ENCODE results near the gene TMEM175.

DNA sequence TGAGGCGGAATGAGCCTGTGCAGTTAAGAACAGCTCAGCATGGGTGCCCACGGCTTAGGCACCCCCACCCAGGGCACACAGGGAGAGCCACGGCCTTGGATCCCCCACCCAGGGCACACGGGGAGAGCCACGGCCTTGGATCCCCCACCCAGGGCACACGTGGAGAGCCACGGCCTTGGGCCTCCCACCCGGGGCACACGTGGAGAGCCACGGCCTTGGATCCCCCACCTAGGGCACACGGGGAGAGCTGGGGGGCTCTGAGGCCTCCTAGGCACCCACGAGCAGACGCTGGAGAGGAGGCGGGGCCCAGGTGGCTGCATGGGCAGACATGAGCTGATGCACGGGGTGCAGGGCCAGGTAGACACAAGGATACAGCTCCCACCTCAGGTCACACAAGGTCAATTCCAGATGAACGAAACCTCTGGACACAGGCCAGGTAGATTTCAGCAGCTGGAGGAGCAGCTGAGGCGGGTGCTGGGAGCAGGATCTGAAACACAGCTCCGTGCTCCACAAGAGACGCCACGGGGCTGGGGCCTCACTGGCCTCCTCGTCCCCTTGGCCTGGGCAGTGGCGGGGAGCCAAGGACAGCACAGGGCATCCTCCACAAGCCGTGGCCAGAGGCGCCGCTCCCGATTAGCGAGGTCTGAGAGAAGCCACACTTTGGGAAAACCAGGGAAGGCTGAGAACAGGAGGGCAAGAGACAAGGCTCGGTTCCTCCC lies 30.9 kb upstream of the TMEM175 start:
- TF ChIP-seq, protein P1, sequence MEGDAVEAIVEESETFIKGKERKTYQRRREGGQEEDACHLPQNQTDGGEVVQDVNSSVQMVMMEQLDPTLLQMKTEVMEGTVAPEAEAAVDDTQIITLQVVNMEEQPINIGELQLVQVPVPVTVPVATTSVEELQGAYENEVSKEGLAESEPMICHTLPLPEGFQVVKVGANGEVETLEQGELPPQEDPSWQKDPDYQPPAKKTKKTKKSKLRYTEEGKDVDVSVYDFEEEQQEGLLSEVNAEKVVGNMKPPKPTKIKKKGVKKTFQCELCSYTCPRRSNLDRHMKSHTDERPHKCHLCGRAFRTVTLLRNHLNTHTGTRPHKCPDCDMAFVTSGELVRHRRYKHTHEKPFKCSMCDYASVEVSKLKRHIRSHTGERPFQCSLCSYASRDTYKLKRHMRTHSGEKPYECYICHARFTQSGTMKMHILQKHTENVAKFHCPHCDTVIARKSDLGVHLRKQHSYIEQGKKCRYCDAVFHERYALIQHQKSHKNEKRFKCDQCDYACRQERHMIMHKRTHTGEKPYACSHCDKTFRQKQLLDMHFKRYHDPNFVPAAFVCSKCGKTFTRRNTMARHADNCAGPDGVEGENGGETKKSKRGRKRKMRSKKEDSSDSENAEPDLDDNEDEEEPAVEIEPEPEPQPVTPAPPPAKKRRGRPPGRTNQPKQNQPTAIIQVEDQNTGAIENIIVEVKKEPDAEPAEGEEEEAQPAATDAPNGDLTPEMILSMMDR (IDR thresholded peaks at IDR 0.05), result no peak
- TF ChIP-seq EP300 (IDR thresholded peaks at IDR 0.05) (no peak), POLR2A (IDR thresholded peaks at IDR 0.05) (no peak)
